HepG2 (cell line): Measurements from ENCODE around the gene ARID5B. TPM values are rescaled to one million over a fixed set of nuclear protein-coding genes. Genes with fewer than 3 reads are reported as not detected.

Source experiments
- ATAC-seq: fragments of 200-7000 bp; cut with Tn5 transposase; 3 replicates; pipeline ENCODE4 v1.9.1; 2020; ENCODE audit warnings: mild to moderate bottlenecking, moderate library complexity
- BruUV-seq: library from RNA; stranded (reverse); fragments of 400-500 nt; replicated peaks from 2 replicates; lab custom pipeline; 2021; lab: Mats Ljungman, UMichigan
- CTCF ChIA-PET: fragments of 300-600 bp; formaldehyde crosslinking; extraction: SDS; loops from one replicate; lab custom pipeline; 2021; ENCODE audit warnings: low total read pairs, inconsistent platforms, low intra/inter-chr PET ratio; lab: Yijun Ruan, JAX
- POLR2A ChIA-PET: fragments of 350-600 bp; sonication (Branson Sonifier 250); formaldehyde crosslinking; loops from one replicate; lab custom pipeline; 2020; ENCODE audit warnings: antibody characterized with exemption, inconsistent platforms; lab: Yijun Ruan, JAX
- DNase-seq: peaks from one replicate; pipeline ENCODE4 v3.0.0-alpha.2; 2015; ENCODE audit warnings: low spot score
- FAIRE-seq: peaks from 3 replicates; lab custom pipeline; 2011; peaks lifted over from hg19 to GRCh38; lab: Jason Lieb, UNC
- H2AFZ ChIP-seq: one replicate; pipeline ENCODE4 v1.6.1; 2011; ENCODE audit warnings: low read length, inconsistent platforms
- H3K27ac ChIP-seq: fragments of 300-600 bp; 3 replicates; pipeline ENCODE4 v1.8.0; 2011; ENCODE audit warnings: mixed run types, mild to moderate bottlenecking, mixed read lengths, low read length, inconsistent platforms; ENCODE audit not compliant: insufficient read depth; ENCODE audit errors: extremely low read length
- H3K27me3 ChIP-seq, 2 experiments: fragments of 200-600 bp in 1 of 2; 2 replicates in 1 of 2; 3 replicates in 1 of 2; pipeline versions ENCODE4 v1.6.0 to v1.8.0; 2011; ENCODE audit warnings: low read length in 2 of 2, mild to moderate bottlenecking in 2 of 2, moderate library complexity in 2 of 2, inconsistent platforms in 1 of 2; ENCODE audit not compliant: insufficient read depth in 2 of 2, control insufficient read depth in 1 of 2
- H3K36me3 ChIP-seq, 2 experiments: fragments of 200-600 bp in 1 of 2; replicated peaks in 1 of 2; 2 replicates in 1 of 2; 3 replicates in 1 of 2; pipeline versions ENCODE4 v1.5.1 to v1.8.0; 2011; ENCODE audit warnings: low read length in 2 of 2, inconsistent platforms in 1 of 2; ENCODE audit not compliant: insufficient read depth in 2 of 2, control insufficient read depth in 1 of 2
- H3K4me1 ChIP-seq: 2 replicates; pipeline ENCODE4 v1.5.1; 2012; ENCODE audit warnings: low read length, inconsistent platforms; ENCODE audit not compliant: insufficient read depth
- H3K4me2 ChIP-seq: 2 replicates; pipeline ENCODE4 v1.6.0; 2011; ENCODE audit warnings: low read depth, low read length, inconsistent platforms
- H3K4me3 ChIP-seq, 3 experiments: fragments of 200-600 bp in 1 of 3; sonication (generic), shearing (Covaris generic) in 1 of 3; replicated peaks in 1 of 3; 2 replicates each; pipeline ENCODE4 v1.5.1; 2011 to 2016; ENCODE audit warnings: low read length in 3 of 3, inconsistent platforms in 2 of 3, low read depth in 2 of 3, mild to moderate bottlenecking in 2 of 3, control low read depth in 1 of 3, mixed read lengths in 1 of 3; ENCODE audit not compliant: insufficient read depth in 1 of 3
- H3K79me2 ChIP-seq: one replicate; pipeline ENCODE4 v1.6.1; 2011; ENCODE audit warnings: low read length, inconsistent platforms; ENCODE audit not compliant: insufficient read depth
- H3K9ac ChIP-seq: 2 replicates; pipeline ENCODE4 v1.6.0; 2011; ENCODE audit warnings: mild to moderate bottlenecking, low read depth, low read length, inconsistent platforms; ENCODE audit not compliant: insufficient read depth
- H3K9me3 ChIP-seq: 2 replicates; pipeline ENCODE4 v1.5.1; 2012; ENCODE audit warnings: mild to moderate bottlenecking, low read length
- H4K20me1 ChIP-seq: 2 replicates; pipeline ENCODE4 v1.6.0; 2011; ENCODE audit warnings: inconsistent platforms, mild to moderate bottlenecking, low read length, moderate library complexity; ENCODE audit not compliant: insufficient read depth
- ATF7 ChIP-seq, 2 experiments: fragments of 450-650 bp in 1 of 2; sonication (generic) in 1 of 2; formaldehyde crosslinking in 1 of 2; IDR thresholded peaks; 2 replicates each; pipeline versions ENCODE4 v1.4.0 to v1.6.1; 2016 to 2020; ENCODE audit warnings: antibody characterized with exemption in 1 of 2, mild to moderate bottlenecking in 1 of 2, missing genetic modification reagents in 1 of 2
- CREB1 ChIP-seq, 2 experiments: fragments of 450-650 bp in 1 of 2; IDR thresholded peaks; 2 replicates each; pipeline ENCODE4 v1.6.1; 2016 to 2017; ENCODE audit warnings: control low read depth in 1 of 2, mild to moderate bottlenecking in 1 of 2, missing compliant biosample characterization in 1 of 2, missing genetic modification characterization in 1 of 2
- FOSL1 ChIP-seq: sonication (generic); formaldehyde crosslinking; IDR thresholded peaks from 2 replicates; pipeline ENCODE4 v1.9.0; 2021; ENCODE audit warnings: missing genetic modification reagents, borderline replicate concordance
- TCF12 ChIP-seq, 2 experiments: fragments of 450-650 bp in 1 of 2; sonication (generic) in 1 of 2; formaldehyde crosslinking in 1 of 2; IDR thresholded peaks; 2 replicates each; pipeline versions ENCODE4 v1.6.1 to v1.8.0; 2017 to 2022; ENCODE audit warnings: antibody characterized with exemption in 1 of 2, mild to moderate bottlenecking in 1 of 2, missing genetic modification reagents in 1 of 2, moderate library complexity in 1 of 2
- ZBTB37 ChIP-seq: sonication (generic); formaldehyde crosslinking; IDR thresholded peaks from 2 replicates; pipeline ENCODE4 v1.4.0; 2020; ENCODE audit warnings: mild to moderate bottlenecking, missing genetic modification reagents
- ZNF768 ChIP-seq: sonication (generic); formaldehyde crosslinking; IDR thresholded peaks from 2 replicates; pipeline ENCODE4 v1.4.0; 2020; ENCODE audit warnings: missing genetic modification reagents
- WGBS: methylation state at CpG from one replicate; pipeline ENCODE4 v1.1.6; 2017; ENCODE audit warnings: low lambda C conversion rate; 5-methylcytosine and 5-hydroxymethylcytosine counted together
- in situ Hi-C: cut with HindIII; loops from 2 replicates; pipeline ENCODE4 v1.10.0; 2017; ENCODE audit warnings: low pct_unique_long_range_greater_than_20kb; ENCODE audit not compliant: extremely low pct_ligation_motif_present
- intact Hi-C: fragments of 100-400 bp; cut with micrococcal nuclease; formaldehyde crosslinking; loops from one replicate; pipeline ENCODE4 v1.10.0; 2022; ENCODE audit not compliant: unreplicated experiment
- polyA plus RNA-seq, 8 experiments: library from polyadenylated mRNA; depleted of rRNA in 3 of 8; stranded (reverse) in 7 of 8; unstranded in 1 of 8; fragments of >200 nt; fragmentation: Illumina TruSeq in 4 of 8; extraction: Trizol in 4 of 8; gene quantifications; 2 replicates each; pipeline versions ENCODE4 v1.2.1 to v1.2.3, GENCODE V29; 2011 to 2016; ENCODE audit warnings: low read depth in 4 of 8, missing spikeins in 1 of 8, mixed read lengths in 1 of 8; ENCODE audit not compliant: insufficient read depth in 1 of 8
- total RNA-seq, 5 experiments: library from RNA; depleted of rRNA; stranded (reverse); fragments of >200 nt; fragmentation: Illumina TruSeq; extraction: Trizol; gene quantifications; 2 replicates each; pipeline ENCODE4 v1.2.3, GENCODE V29; 2016; ENCODE audit warnings: low read depth in 1 of 5

ARID5B gene
- total and polyA plus RNA-seq, 2 of the 13 experiments (the other 11 are each of a cell fraction or from before 2014, with no cell fraction given): 6.2 to 21.1 TPM

GRCh38 chr10:62063795-62064472 is 162.4 kb downstream of the ARID5B start:
- Histone ChIP-seq H2AFZ (no peak overlapping the region), H3K36me3 (peaks cover 12 to 69% of the 10 kb centered on the region in 2 experiments), H3K27ac (no peak overlapping the region), H4K20me1 (peaks cover 3% of the 10 kb centered on the region; the same call in 1 of the 2 replicates), H3K27me3 (no peaks in the 10 kb centered on the region), H3K4me1 (peaks cover 7% of the 10 kb centered on the region), H3K4me2 (no peak overlapping the region), H3K9me3 (no peaks in the 10 kb centered on the region), H3K79me2 (no peaks in the 10 kb centered on the region), H3K4me3 (no peak overlapping the region), H3K9ac (no peak overlapping the region)
- ChIA-PET POLR2A (interaction anchor here (0.8 to 2.0 kb wide), 2 partner anchors 30 to 31 kb away, joined by 3 to 5 read pairs; no protein-coding TSS in a partner anchor), CTCF (no interaction called here)
- no peak for DNase-seq
- TF ChIP-seq ATF7 (IDR thresholded peaks at IDR 0.05): peak; percentile 29; the same call in 1 of the 2 replicates
- no peak for TF ChIP-seq ATF7 (CRISPR knock-in tag; IDR thresholded peaks at IDR 0.05)
- no peak for TF ChIP-seq TCF12 (IDR thresholded peaks at IDR 0.05)
- no peak for TF ChIP-seq TCF12 (CRISPR knock-in tag; IDR thresholded peaks at IDR 0.05)
- no peak for TF ChIP-seq FOSL1
- in situ Hi-C loops: no loop called here
- 97% methylated on average over 3 of the region's 3 CpGs for WGBS
- no peak for FAIRE-seq
- no TSS peak for BruUV-seq
- no peak for ATAC-seq
- intact Hi-C loops: no loop called here

- ChIA-PET POLR2A (no interaction called here), CTCF (no interaction called here)
- Histone ChIP-seq H3K4me1 (no peaks in the 10 kb centered on the region), H3K27ac (no peak overlapping the region), H2AFZ (no peak overlapping the region), H3K9ac (no peak overlapping the region), H3K9me3 (no peaks in the 10 kb centered on the region), H3K4me2 (no peak overlapping the region), H4K20me1 (peaks cover 3% of the 10 kb centered on the region; the same call in 1 of the 2 replicates), H3K4me3 (no peak overlapping the region), H3K79me2 (peaks cover 6% of the 10 kb centered on the region), H3K36me3 (peaks cover 25 to 72% of the 10 kb centered on the region in 2 experiments), H3K27me3 (no peaks in the 10 kb centered on the region)
- intact Hi-C loops (no loop called here), in situ Hi-C loops (no loop called here)
- WGBS: 100% methylated on average over 1 of the region's 1 CpG
- TF ChIP-seq ZBTB37 (CRISPR knock-in tag): no peak
- TF ChIP-seq ZNF768 (CRISPR knock-in tag): peak; percentile 34; the same call in 1 of the 2 replicates
- 0 out of 2 replicates have a peak, but pooled peaks have one; percentile 13 for TF ChIP-seq CREB1 (IDR thresholded peaks at IDR 0.05)
- no peak for TF ChIP-seq CREB1 (CRISPR knock-in tag; IDR thresholded peaks at IDR 0.05)
- no peak for FAIRE-seq
- no peak for ATAC-seq
- no TSS peak for BruUV-seq
- DNase-seq: no peak
Observed at GRCh38 chr10:62067560-62067959, 166.1 kb downstream of the ARID5B start.
